Measurements from ENCODE around the gene TCF20. TPM values are rescaled to one million over a fixed set of nuclear protein-coding genes. Genes with fewer than 3 reads are reported as not detected.

TCF20 gene
- total and polyA plus RNA-seq, 8 donors, result 7.8 to 28.3 (median 17.0) TPM

- Histone ChIP-seq H3K27ac (no peak overlapping the region), H3K27me3 (no peaks in the 10 kb centered on the region), H3K4me1 (peaks cover 12 to 27% (median 16%) of the 10 kb centered on the region in 3 donors), H3K36me3 (no peaks in the 10 kb centered on the region), H3K4me3 (no peak overlapping the region), H3K9me3 (no peaks in the 10 kb centered on the region)
- intact Hi-C loops (cut with DNase I), result no loop called here
- FAIRE-seq, result no peak
- DNase-seq, result no peak
- 91 to 95% methylated on average over 3 of the region's 3 CpGs for WGBS, 2 donors
- no peak for ATAC-seq
- no peak for TF ChIP-seq CTCF (IDR thresholded peaks at IDR 0.05)
Observed at GRCh38 chr22:42227435-42227834, 43.0 kb downstream of the TCF20 start.

DNA sequence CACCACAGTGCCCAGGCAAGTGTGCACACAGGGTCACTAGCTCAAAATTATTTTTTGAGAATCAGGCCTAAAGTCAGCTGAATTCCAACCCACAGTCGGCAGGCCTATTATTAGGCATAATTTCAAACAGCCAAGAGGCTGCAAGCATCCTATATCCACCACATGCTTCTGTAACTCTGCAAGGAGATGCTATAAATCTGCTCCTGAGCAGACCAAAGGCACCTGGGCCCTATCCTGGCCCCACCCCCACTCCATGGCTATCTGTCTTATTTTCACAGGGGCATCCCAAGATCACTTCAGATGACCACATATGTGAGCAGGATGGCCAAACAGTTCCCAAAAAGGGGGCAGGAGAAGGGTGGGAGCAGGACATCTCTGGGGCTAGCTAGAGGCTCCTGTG is 44.6 kb downstream of the TCF20 start:
- 74 to 81% methylated on average over 1 of the region's 1 CpG for WGBS, 2 donors
- peaks cover 12 to 27% (median 16%) of the 10 kb centered on the region in 3 donors for H3K4me1 ChIP-seq
- no peak overlapping the region for H3K4me3 ChIP-seq
- no peaks in the 10 kb centered on the region for H3K36me3 ChIP-seq
- H3K9me3 ChIP-seq, result no peaks in the 10 kb centered on the region
- intact Hi-C loops (cut with DNase I), result no loop called here
- TF ChIP-seq CTCF (IDR thresholded peaks at IDR 0.05), result no peak
- no peak overlapping the region for H3K27ac ChIP-seq
- no peaks in the 10 kb centered on the region for H3K27me3 ChIP-seq
- DNase-seq, result no peak
- ATAC-seq, result no peak
- FAIRE-seq, result no peak

GRCh38 chr22:42222140-42222539 is 48.3 kb downstream of the TCF20 start:
- no peak for ATAC-seq
- no peak for DNase-seq
- H3K4me1 ChIP-seq, result no peaks in the 10 kb centered on the region
- no peak for TF ChIP-seq CTCF (IDR thresholded peaks at IDR 0.05)
- FAIRE-seq, result no peak
- H3K9me3 ChIP-seq, result no peaks in the 10 kb centered on the region
- intact Hi-C loops (cut with DNase I), result no loop called here
- no peaks in the 10 kb centered on the region for H3K36me3 ChIP-seq
- 91 to 97% methylated on average over 1 of the region's 1 CpG for WGBS, 2 donors
- H3K27me3 ChIP-seq, result no peaks in the 10 kb centered on the region
- no peak overlapping the region for H3K4me3 ChIP-seq
- H3K27ac ChIP-seq, result no peak overlapping the region

Other genes starting within 250 kb of the TCF20 start
- gene NAGA, start 199.8 kb downstream of the TCF20 start, total RNA-seq, result 10 to 100 TPM in 1 of 6 donors, 1 to 10 TPM in 5; 3.1 to 13.9 (median 5.7) TPM
- gene NAGA, start 199.8 kb downstream of the TCF20 start, polyA plus RNA-seq, result 1 to 10 TPM; 3.2 to 7.9 TPM
- 1 to 10 TPM; 7.4 to 9.8 (median 9.5) TPM for gene PHETA2, start 196.4 kb downstream of the TCF20 start, total RNA-seq
- 10 to 100 TPM; 10.1 to 10.9 TPM for gene PHETA2, start 196.4 kb downstream of the TCF20 start, polyA plus RNA-seq
- 10 to 100 TPM; 50.9 to 81.9 (median 58.1) TPM for gene SMDT1, start 191.0 kb downstream of the TCF20 start, total RNA-seq
- gene SMDT1, start 191.0 kb downstream of the TCF20 start, polyA plus RNA-seq, result 100 to 1,000 TPM in 1 of 2 donors, 10 to 100 TPM in 1; 53.1 to 119 TPM
- gene NDUFA6, start 179.9 kb downstream of the TCF20 start, total RNA-seq, result 10 to 100 TPM; 16.8 to 32.4 (median 23.0) TPM
- 10 to 100 TPM; 36.6 to 44.5 TPM for gene NDUFA6, start 179.9 kb downstream of the TCF20 start, polyA plus RNA-seq
- gene CYP2D6, start 139.8 kb downstream of the TCF20 start, total RNA-seq, result 1 to 10 TPM in 1 of 6 donors, under 1 TPM in 5; 0.35 to 1.5 (median 0.49) TPM
- 1 to 10 TPM; 3.5 to 7.3 TPM for gene CYP2D6, start 139.8 kb downstream of the TCF20 start, polyA plus RNA-seq
- gene NFAM1, start 161.8 kb upstream of the TCF20 start, total RNA-seq, result 1 to 10 TPM in 3 of 6 donors, under 1 TPM in 3; 0.20 to 4.4 (median 0.97) TPM
- under 1 TPM; 0.45 to 0.61 TPM for gene NFAM1, start 161.8 kb upstream of the TCF20 start, polyA plus RNA-seq
- gene RRP7A, start 249.1 kb upstream of the TCF20 start, total RNA-seq, result 10 to 100 TPM; 12.4 to 21.5 (median 17.5) TPM
- 10 to 100 TPM in 1 of 2 donors, 1 to 10 TPM in 1; 7.4 to 20.8 TPM for gene RRP7A, start 249.1 kb upstream of the TCF20 start, polyA plus RNA-seq

All from pancreas (tissue), 10 donors.